SK-N-SH treated with all-trans-retinoic acid at 6 μM for 48 hours (cell line): ENCODE results near the gene GRHL1.

ENCODE experiments used
- OSR1 ChIP-seq: fragments of 250-450 bp; sonication (Bioruptor Pico); IDR thresholded peaks from 2 replicates; pipeline ENCODE4 v1.8.0; 2022; ENCODE audit warnings: moderate library complexity, mild to moderate bottlenecking, inconsistent platforms
- TF ChIP-seq, protein P1 (sequence below): fragments of 250-450 bp; sonication (Bioruptor Pico); IDR thresholded peaks from 2 replicates; pipeline ENCODE4 v1.8.0; 2021; ENCODE audit warnings: low read depth, mild to moderate bottlenecking, moderate library complexity, borderline replicate concordance
- TF ChIP-seq, protein P2 (sequence below): fragments of 250-450 bp; sonication (Bioruptor Pico); IDR thresholded peaks from 2 replicates; pipeline ENCODE4 v1.8.0; 2020; ENCODE audit warnings: mild to moderate bottlenecking, moderate library complexity, borderline replicate concordance

GRCh38 chr2:9945596-9945995, 5.9 kb upstream of the GRHL1 start:
- no peak for TF ChIP-seq OSR1
- TF ChIP-seq, protein P1, sequence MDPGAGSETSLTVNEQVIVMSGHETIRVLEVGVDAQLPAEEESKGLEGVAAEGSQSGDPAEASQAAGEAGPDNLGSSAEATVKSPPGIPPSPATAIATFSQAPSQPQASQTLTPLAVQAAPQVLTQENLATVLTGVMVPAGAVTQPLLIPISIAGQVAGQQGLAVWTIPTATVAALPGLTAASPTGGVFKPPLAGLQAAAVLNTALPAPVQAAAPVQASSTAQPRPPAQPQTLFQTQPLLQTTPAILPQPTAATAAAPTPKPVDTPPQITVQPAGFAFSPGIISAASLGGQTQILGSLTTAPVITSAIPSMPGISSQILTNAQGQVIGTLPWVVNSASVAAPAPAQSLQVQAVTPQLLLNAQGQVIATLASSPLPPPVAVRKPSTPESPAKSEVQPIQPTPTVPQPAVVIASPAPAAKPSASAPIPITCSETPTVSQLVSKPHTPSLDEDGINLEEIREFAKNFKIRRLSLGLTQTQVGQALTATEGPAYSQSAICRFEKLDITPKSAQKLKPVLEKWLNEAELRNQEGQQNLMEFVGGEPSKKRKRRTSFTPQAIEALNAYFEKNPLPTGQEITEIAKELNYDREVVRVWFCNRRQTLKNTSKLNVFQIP (CRISPR knock-in tag) = no peak
- TF ChIP-seq, protein P2, sequence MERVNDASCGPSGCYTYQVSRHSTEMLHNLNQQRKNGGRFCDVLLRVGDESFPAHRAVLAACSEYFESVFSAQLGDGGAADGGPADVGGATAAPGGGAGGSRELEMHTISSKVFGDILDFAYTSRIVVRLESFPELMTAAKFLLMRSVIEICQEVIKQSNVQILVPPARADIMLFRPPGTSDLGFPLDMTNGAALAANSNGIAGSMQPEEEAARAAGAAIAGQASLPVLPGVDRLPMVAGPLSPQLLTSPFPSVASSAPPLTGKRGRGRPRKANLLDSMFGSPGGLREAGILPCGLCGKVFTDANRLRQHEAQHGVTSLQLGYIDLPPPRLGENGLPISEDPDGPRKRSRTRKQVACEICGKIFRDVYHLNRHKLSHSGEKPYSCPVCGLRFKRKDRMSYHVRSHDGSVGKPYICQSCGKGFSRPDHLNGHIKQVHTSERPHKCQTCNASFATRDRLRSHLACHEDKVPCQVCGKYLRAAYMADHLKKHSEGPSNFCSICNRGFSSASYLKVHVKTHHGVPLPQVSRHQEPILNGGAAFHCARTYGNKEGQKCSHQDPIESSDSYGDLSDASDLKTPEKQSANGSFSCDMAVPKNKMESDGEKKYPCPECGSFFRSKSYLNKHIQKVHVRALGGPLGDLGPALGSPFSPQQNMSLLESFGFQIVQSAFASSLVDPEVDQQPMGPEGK (CRISPR knock-in tag) = no peak
